HEK293 (cell line): ENCODE results near the gene HUNK.

Source experiments
- CTCF ChIP-seq: fragments of 450-650 bp; formaldehyde crosslinking; IDR thresholded peaks from 2 replicates; pipeline ENCODE4 v1.5.1; 2016; ENCODE audit warnings: missing biosample characterization, missing genetic modification characterization
- SETDB1 ChIP-seq: IDR thresholded peaks from one replicate; pipeline ENCODE4 v1.6.1; 2017; ENCODE audit warnings: mild to moderate bottlenecking, low read length, moderate library complexity, mixed read lengths; ENCODE audit not compliant: insufficient read length
- TCF7L2 ChIP-seq: IDR thresholded peaks from 2 replicates; pipeline ENCODE4 v1.6.1; 2011; ENCODE audit warnings: low read depth, mild to moderate bottlenecking, inconsistent platforms, low read length, moderate library complexity, borderline replicate concordance
- ZFHX2 ChIP-seq: fragments of 450-650 bp; formaldehyde crosslinking; conservative IDR thresholded peaks from 2 replicates; pipeline ENCODE4 v1.5.1; 2016; ENCODE audit warnings: missing biosample characterization, missing genetic modification characterization
- ZNF670 ChIP-seq: fragments of 450-650 bp; formaldehyde crosslinking; IDR thresholded peaks from 2 replicates; pipeline ENCODE4 v1.5.1; 2016; ENCODE audit warnings: missing biosample characterization, missing genetic modification characterization, low read depth
- TF ChIP-seq, protein P1 (sequence below): fragments of 450-650 bp; formaldehyde crosslinking; IDR thresholded peaks from 2 replicates; pipeline ENCODE4 v1.5.1; 2016; ENCODE audit warnings: missing biosample characterization, missing genetic modification characterization
- TF ChIP-seq, protein P2 (sequence below): fragments of 450-650 bp; formaldehyde crosslinking; IDR thresholded peaks from 2 replicates; pipeline ENCODE4 v1.5.1; 2016; ENCODE audit warnings: missing biosample characterization, missing genetic modification characterization

GRCh38 chr21:31964692-31965091, 91.9 kb downstream of the HUNK start:
- TF ChIP-seq, protein P1, sequence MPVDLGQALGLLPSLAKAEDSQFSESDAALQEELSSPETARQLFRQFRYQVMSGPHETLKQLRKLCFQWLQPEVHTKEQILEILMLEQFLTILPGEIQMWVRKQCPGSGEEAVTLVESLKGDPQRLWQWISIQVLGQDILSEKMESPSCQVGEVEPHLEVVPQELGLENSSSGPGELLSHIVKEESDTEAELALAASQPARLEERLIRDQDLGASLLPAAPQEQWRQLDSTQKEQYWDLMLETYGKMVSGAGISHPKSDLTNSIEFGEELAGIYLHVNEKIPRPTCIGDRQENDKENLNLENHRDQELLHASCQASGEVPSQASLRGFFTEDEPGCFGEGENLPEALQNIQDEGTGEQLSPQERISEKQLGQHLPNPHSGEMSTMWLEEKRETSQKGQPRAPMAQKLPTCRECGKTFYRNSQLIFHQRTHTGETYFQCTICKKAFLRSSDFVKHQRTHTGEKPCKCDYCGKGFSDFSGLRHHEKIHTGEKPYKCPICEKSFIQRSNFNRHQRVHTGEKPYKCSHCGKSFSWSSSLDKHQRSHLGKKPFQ (tag by site-specific recombination): no peak
- no peak for TF ChIP-seq CTCF (tag by site-specific recombination)
- no peak for TF ChIP-seq ZFHX2
- no peak for TF ChIP-seq TCF7L2
- TF ChIP-seq SETDB1: no peak
- TF ChIP-seq, protein P2, sequence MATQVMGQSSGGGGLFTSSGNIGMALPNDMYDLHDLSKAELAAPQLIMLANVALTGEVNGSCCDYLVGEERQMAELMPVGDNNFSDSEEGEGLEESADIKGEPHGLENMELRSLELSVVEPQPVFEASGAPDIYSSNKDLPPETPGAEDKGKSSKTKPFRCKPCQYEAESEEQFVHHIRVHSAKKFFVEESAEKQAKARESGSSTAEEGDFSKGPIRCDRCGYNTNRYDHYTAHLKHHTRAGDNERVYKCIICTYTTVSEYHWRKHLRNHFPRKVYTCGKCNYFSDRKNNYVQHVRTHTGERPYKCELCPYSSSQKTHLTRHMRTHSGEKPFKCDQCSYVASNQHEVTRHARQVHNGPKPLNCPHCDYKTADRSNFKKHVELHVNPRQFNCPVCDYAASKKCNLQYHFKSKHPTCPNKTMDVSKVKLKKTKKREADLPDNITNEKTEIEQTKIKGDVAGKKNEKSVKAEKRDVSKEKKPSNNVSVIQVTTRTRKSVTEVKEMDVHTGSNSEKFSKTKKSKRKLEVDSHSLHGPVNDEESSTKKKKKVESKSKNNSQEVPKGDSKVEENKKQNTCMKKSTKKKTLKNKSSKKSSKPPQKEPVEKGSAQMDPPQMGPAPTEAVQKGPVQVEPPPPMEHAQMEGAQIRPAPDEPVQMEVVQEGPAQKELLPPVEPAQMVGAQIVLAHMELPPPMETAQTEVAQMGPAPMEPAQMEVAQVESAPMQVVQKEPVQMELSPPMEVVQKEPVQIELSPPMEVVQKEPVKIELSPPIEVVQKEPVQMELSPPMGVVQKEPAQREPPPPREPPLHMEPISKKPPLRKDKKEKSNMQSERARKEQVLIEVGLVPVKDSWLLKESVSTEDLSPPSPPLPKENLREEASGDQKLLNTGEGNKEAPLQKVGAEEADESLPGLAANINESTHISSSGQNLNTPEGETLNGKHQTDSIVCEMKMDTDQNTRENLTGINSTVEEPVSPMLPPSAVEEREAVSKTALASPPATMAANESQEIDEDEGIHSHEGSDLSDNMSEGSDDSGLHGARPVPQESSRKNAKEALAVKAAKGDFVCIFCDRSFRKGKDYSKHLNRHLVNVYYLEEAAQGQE (tag by site-specific recombination): no peak
- TF ChIP-seq ZNF670: no peak
